NCI-H69 (cell line): ENCODE results near the gene CSNK2A1.
"Not testable (repeated sequence)": the region's sequence is repeated elsewhere in the genome, so short reads cannot be mapped to it uniquely, and the experiment has no call there.

Experiments used
- DNase-seq: peaks from one replicate; lab custom pipeline; 2025; lab: John Stamatoyannopoulos, UW

Gene CSNK2A1

DNA sequence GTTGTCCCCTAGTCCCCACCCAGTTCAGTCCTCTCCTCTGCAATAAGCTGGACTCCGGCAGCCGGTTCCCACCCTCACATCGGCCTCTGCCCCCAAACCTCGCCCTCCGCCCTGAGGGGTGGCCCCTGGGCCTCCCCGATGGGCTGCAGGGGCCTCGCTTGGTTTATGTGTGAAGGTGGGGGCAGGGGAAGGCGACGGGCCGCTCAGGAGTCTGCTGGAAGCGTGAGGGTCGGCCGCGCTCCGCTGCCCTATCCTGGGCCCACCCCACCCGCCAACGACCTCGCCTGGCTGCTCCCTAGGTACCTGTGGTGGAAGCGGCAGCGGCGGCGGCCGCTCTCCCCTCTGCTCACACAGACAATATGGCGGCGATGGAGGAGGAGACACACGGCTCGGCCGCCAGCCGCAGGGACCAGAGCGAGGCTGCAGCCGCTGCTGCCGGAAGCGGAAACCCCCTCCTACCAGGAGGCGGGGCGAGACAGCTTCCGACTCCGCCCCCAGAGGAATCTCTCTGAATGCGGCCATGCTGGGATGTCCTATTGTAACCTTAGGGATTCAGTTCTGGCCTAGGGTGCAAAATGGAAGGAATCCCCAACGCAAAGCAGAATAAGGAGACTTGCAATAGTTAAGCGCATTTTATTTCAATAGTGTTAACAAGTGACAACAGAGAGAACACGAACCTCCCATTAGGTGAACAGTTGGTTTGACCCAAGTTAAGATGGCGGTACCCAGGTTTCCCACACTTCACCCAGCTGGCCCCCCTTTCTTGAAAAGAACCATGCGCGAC is at the start of gene CSNK2A1:
CSNK2A1 (minus strand) TSS at position 422 of the 784 bp plus-strand sequence. CDS start 35,239 bp downstream, outside the sequence.
- peak; percentile 98 for DNase-seq

DNA sequence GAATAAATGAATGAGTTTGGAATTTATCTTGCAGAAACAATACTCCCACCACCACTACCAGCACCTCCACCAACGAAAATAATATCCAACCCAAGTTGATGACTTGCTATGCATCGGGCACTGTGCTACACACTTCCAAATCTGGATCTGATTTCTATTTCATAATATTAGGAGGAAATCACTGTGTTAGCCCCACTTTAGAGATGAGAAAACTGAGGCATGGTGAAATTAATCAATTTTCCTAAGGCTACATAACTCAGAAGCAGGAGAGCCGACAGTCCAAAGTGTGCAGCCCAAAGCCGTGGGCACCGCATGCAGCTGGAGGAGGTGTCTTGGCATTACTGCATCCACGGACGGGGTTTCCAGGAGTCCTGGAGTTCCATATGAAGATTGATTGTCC is 48.9 kb upstream of the CSNK2A1 start:
- DNase-seq: no peak

DNA sequence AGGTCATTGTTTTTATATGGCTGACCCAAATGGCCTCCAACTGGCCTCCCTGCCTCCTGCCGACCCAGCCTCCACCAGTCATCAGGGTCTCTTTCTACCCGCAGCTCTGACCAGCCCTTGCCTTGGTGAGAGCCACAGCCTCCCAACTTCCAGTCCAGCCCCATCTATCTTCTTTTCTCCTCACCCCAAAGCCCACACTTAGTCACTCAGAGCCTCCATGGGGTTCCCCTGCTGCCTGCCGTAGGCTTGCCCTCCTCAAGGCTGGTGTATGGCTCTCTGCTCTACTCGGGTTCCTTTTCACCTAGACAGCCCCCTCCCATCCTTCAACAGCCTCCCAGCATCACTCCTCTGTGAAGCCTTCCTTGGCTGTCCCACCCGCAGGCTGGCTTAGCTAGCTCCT is 48.4 kb upstream of the CSNK2A1 start:
- DNase-seq: no peak

DNA sequence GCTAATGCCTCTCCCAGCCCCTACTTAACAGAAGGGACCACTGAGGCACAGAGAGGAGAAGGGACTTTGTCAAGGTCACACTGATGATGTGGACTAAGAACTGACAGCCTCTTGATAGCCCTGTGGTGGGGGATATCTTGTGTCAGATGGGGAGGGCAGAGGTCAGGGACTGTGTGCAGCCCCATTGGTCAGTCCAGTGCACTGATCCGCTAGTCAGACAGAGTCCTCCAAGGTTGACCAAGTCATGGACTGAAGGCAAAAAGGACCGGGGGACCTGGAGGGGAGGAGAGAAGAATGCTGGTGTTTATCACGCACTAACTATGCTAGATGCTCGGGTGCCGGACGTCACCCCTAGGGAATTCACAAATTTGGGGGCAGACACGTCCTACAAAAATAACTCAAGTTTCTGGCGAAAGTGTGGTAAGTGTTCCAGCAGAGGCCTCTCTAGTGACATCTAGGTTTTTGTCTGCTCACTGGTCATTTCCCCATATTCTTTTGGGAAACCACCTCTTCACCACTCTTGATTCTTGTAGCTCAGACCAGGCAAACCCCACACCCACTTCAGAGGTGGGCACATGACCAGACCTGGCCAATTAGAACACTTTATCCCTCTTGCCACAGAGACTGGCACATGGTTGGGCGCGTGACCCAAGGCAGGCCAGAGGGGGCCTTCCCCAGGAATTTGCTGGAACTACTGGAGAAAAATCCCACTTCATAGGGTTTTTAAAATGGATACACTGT is 45.5 kb upstream of the CSNK2A1 start:
- DNase-seq: no peak

DNA sequence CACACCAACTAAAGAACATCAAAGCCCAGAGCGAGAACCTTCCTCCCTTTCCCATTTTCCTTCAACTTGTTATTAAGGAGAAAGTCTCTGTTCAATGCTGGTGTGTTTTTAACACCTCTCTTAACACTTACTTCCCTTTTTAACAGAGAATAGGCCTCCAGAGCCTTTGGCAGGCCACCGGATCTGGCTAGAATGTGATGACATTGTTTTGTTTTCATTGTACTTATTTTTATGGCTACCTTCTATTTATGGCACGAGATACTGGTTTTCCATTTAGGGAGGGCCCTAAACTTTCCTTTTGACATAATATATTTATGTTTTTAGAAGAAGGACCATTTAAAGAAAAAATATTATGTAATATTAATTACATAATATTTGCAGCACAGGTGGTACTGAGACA is 44.9 kb upstream of the CSNK2A1 start:
- DNase-seq: no peak

DNA sequence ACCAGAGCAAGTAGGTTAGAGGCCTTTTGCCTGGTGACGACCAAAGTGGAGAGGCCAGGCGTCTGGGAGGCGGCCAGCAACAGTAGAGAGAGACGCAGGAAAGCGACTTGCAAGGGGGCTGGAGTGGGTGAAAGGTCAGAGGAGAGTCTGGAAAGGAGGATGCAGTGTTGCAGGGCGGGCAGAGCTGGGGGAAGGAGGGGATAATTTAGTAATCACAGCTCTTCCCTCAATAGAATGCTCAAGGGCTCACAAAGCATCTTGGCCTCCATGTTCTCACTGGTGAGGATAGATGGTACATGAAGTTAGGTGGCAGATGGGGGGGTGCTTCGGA is 41.3 kb upstream of the CSNK2A1 start:
- no peak for DNase-seq

DNA sequence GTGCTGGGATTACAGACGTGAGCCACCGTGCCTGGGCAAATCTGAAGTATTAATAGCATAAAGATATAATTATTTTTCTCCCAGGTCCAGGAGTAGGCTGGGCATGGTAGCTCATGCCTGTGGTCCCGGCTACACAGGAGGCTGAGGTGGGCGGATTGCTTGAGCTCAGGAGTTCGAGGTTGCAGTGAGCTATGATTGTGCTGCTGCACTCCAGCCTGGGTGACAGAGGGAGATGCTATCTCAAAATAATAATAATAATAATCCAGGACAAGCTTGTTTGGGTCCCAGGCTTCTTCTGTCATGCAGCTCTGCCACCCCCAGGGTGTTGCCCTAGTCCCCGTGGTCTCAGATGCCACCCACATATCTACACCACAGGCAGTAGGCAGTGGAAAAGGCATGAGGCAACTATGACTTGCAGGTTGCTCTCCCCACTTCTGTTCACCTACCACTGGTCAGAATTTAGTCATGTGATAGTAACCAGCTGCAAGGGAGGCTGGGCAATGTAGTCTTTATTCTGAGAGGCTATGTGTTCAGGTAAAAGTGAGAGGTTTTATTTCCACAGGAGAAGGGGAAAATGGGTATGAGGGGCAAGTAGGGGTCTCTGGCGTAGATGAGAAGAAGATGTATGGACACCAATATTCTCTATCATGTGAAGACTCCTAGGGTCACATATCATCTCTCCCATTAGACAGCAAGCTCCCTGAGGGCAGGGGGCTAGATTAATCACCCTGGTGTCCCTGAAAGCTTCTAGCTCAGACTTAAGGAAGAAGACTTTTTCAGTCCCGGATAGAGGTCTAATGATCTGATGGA is 40.8 kb upstream of the CSNK2A1 start:
- DNase-seq: no peak

DNA sequence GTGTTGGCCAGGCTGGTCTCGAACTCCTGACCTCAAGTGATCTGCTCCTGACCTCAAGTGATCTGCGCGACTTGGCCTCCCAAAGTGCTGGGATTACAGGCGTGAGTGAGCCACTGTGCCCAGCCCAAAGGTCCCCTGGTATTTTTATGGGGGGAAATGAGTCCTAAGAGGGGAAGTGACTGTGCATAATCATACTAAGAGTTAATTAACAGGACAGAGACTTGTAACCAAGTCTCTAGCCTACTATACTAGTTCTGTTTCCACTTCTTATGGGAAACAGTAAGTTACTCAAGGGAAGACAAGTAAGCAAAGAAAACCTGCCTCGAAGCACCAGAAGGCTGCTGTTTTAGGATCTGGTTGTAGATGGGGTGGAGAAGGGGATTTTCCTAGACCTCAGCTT is 38.6 kb upstream of the CSNK2A1 start:
- no peak for DNase-seq

DNA sequence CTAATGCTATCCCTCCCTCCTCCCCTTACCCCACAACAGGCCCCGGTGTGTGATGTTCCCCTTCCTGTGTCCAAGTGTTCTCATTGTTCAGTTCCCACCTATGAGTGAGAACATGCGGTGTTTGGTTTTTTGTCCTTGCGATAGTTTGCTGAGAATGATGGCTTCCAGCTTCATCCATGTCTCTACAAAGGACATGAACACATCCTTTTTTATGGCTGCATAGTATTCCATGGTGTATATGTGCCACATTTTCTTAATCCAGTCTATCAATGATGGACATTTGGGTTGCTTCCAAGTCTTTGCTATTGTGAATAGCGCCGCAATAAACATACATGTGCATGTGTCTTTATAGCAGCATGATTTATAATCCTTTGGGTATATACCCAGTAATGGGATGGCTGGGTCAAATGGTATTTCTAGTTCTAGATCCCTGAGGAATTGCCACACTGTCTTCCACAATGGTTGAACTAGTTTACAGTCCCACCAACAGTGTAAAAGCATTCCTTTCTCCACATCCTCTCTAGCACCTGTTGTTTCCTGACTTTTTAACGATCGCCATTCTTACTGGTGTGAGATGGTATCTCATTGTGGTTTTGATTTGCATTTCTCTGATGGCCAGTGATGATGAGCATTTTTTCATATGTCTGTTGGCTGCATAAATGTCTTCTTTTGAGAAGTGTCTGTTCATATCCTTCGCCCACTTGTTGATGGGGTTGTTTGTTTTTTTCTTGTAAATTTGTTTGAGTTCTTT is 35.5 kb upstream of the CSNK2A1 start:
- DNase-seq: not testable (repeated sequence)

DNA sequence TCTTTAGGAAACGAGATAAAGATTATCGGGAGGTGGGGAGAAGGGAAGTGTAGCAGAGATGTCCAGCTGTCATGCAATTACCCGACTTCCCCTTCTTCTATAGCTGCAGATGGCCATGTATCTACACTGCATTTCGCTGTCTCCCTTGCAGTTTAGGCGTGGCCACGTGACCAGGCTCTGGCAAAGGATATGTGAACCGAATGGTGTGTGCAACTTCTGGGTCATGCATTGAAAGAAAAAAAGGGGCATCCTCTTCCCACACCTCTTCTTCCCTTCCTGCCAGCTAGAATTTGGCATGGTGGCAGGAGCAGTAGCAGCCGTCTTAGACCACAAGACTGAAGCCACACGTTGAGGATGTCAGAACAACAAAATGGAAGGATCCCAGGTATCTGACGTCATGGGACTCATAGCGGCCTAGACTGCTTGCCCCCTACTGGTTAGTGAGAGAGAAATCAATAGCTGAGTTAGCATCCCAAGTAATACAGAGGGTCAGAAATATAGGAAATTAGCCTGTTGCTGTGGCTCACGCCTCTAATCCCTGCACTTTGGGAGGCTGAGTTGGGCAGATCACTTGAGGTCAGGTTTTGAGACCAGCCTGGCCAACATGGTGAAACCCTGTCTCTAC is 33.7 kb upstream of the CSNK2A1 start:
- DNase-seq: peak; percentile 58

DNA sequence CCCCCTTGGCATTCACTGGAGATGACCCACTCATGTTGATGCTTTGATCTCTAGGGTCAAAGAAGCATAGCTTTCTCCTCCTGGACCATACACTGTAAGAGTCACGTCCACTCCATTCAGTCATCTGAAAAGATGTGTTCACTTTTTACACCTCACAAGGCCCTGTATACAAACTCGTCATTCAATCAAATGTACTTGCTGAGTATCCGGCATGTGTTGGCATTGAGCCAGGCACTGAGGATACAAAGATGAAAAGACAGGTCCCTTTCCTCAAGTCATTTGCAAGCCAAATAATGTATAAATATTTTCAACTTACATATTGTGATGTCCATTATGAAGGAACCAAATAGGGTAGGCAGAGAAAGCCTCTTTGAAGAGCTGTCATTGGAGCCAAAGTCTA is 32.6 kb upstream of the CSNK2A1 start:
- DNase-seq: peak; percentile 30

DNA sequence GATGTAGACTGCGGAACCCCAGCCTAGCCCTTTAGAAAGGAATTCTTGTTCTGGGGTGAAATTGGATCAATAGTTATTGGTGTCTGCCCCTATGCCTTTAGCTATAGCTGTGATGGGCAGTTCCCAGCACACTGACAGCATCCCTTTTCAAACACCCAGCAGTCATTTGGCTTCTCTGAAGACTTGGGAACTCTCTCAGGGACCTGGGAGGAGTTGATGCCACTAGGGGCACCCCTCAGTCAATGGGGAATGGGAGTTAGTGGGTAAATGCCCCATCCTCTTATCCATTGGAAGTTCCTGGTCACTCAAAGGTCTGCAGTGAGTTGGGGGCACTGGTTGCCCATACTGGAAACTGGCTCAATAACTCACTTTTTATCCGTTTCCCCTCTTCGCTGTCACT is 31.6 kb upstream of the CSNK2A1 start:
- DNase-seq: no peak

DNA sequence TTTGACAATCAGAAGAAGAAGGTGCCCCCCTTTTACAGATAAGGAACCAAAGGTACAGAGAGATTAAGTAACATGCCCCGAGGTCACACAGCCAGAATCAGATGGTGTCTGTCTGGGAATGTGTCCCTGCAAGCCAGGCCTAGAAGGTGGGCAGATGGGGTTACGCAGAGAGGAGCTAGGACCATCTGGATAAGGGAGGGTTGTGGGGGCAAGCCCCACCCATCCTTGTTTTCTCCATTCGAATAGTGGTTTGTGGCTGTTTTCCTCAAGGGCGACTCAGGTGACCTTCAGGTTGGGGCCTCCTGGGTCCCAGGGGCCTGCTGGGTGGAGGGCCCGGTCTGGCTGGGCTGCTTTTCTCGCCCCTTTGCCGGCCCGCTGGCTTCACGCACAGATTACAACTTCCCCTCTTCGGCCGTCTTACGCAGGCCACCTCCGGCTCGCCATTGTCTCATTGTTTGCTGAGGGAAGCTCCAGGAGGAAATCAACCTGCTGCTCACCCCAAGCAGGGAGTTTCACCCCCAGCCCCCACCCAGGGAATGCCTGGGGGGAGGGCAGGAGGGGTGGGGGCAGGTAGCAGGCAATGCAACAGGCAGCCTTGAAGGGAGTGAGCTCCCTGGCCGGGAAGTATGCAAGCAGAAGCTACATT is 30.8 kb upstream of the CSNK2A1 start:
- DNase-seq: peak; percentile 77

DNA sequence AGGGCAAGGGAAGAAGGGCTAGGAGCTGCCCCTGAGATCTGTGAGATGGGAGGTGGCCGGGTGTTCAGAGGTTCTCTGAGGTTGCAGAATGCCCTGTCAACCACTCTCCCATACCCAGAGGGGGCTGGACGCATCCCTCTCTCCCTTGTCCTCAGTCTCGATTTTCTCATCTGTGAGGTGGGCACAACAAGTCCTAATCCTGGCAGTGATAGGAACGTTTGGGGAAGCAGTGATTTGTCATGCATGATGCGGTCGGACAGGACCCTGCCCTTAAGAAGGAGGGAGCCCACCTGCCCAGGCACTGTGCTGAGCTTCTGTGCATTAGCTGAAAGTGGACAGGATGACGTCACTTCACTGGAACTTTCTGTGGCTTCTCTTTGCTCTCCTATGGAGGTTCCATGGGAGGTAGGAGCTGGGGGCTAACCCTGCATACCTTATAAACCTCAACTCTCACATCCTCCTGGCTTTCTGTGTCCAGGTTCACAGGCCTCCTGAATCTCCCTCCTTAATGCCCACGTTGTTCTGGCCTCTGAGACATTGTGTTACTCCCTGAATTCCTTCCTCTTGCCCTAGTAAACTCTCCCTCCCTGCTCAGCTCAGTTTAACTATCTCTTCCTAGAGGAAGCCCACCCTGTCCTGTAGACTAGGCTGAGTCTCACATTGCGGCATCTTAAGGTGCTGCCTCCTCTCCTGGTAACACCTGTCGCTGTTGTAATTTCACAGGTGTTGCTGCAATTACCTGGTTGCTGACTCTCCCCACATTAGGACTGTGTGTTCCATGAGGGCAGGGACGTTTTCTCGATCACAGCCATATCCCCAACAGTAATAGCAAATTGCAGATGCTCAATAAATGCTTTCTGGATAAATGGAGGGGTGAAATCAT is 30.1 kb upstream of the CSNK2A1 start:
- DNase-seq: peak; percentile 38

DNA sequence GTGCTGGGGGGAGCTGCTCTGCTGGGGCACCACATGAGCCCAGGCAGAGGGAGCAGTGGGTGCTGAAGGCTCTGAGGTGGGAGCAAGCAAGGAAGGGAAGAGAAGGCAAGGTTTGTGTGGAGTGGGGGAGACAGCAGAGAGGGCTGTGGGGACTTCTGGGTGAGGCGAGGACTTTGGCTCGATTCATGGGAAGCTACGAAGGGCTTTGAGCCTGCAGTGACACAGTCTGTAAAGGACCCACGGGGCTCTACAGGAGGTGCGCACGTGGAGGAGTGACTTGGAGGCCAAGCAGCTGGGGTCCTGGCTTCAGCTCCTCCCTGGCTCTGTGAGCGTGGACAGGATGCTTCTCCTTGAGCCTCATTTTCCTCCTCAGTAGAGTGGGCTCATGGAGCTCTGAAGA is 29.1 kb upstream of the CSNK2A1 start:
- no peak for DNase-seq

DNA sequence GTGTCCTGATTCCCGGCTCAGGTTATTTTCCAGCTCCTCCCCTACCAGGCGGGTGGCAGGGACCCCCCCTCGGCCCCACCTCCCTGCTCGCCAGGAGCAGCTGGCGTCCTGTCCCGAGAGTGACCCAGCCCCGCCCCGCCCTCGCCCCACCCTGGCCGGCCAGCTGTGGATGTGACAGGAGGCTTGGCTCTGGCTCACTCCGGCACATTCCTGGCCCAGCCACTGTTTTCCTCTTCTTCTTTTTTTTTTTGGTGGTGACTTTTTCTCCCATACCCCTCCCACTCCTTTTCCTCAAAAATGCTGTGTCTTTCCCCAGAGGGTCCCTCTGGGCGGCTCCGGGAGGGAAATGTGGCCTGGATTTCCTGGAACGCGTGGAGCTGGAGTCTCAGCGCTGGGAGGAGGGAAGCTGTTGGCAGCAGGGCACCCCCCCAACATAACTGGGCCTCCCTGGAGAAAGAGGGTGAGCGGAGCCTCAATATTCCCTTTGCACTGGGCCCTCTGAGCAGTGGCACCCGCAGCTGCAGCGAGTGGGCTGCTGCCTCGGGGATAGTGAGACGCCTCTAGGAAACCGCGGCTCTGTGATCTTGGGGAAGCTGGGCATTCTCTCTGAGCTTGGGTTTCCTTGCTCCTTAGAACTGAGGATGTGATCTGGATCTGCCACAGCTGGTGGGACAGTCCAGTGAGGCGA is 28.3 kb upstream of the CSNK2A1 start:
- DNase-seq: peak; percentile 58

DNA sequence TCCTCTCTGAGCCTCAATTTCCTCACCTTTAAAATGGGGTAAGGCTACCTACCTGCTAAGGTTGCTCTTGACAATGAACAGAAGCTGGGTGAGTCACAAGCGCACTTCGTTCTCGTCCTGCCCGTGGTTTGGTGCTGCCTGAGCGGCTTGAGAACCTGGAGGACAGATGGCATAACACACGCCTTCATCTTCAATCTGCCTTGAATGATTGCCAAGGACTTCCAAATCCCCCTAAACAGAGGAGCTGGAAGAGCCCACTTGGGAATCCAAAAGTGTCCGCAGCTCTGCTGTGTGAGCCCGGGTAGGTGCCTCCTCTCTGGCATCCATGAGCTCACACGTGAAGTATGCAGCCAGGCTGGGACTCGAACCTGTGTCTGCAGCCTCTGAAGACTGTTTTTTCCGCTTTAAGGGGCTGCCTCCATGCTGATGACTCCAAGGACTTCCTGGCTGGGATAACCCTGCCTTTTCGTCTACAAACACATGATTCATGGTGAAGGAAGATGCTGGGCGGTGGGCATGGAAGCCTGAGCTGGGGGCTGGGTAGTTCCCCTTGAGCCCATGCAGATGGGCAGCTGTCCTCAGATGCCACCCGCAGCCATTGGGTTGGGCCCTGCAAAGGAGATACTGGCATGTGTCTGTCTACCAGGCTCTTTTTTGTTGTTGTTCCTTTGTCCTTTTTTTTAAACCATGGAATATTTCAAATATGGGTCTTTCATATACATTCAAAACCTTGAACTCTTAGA is 25.3 kb upstream of the CSNK2A1 start:
- DNase-seq: peak; percentile 30

DNA sequence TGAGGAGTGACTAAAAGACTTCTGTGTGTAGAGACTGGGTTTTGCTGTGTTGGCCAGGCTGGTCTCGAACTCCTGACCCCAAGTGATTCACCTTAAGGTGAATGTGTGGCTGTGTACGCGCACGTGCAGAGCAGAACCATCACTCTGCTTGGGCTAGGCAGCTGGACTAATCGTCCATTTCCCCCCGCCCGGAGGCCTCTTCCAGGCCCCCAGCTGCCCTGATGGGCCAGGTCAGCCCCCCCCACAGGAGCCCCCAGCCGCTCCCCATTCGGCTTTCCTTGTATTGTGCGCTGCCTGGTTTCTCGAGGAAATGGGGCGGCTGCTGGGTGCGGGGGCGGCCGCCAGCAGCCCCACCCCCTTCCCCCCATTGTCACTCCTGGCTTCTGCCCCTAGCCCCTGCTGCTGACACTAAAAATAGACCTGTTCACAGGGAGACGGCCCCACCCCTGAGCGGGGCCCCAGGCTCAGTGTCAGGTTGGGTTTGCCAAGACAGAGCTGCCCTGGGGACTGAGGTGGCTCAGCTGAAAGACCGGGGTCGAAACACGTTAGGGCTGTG is 24.6 kb upstream of the CSNK2A1 start:
- peak; percentile 30 for DNase-seq
